ENCODE measurements around the gene TRIP13. TPM values are rescaled to one million over a fixed set of nuclear protein-coding genes. Genes with fewer than 3 reads are reported as not detected.
"Not testable (repeated sequence)": the region's sequence is repeated elsewhere in the genome, so short reads cannot be mapped to it uniquely, and the experiment has no call there.

The TRIP13 gene
- total RNA-seq, 1 experiment from 2014 or later: 80.4 TPM

GRCh38 chr5:919356-920000 is 26.8 kb downstream of the TRIP13 start:
- no peak for DNase-seq (ENCODE audit: low read depth)

- no peak for DNase-seq (ENCODE audit: low read depth)
Observed at GRCh38 chr5:920321-920720, 27.6 kb downstream of the TRIP13 start.

GRCh38 chr5:921456-922435 is 29.1 kb downstream of the TRIP13 start:
- DNase-seq (ENCODE audit: low read depth): no peak

- DNase-seq (ENCODE audit: low read depth): no peak
Observed at GRCh38 chr5:922436-923280, 30.0 kb downstream of the TRIP13 start.

- DNase-seq (ENCODE audit: low read depth): peak; percentile 73
Observed at GRCh38 chr5:923281-923873, 30.7 kb downstream of the TRIP13 start.

GRCh38 chr5:926417-927171 is 33.9 kb downstream of the TRIP13 start:
- DNase-seq (ENCODE audit: low read depth): no peak

- no peak for DNase-seq (ENCODE audit: low read depth)
Observed at GRCh38 chr5:927172-928015, 34.7 kb downstream of the TRIP13 start.

- DNase-seq (ENCODE audit: low read depth): not testable (repeated sequence)
Observed at GRCh38 chr5:929182-929581, 36.5 kb downstream of the TRIP13 start.

- DNase-seq (ENCODE audit: low read depth): no peak
Observed at GRCh38 chr5:929596-929995, 36.9 kb downstream of the TRIP13 start.

GRCh38 chr5:930866-931265 is 38.2 kb downstream of the TRIP13 start:
- peak; percentile 41 for DNase-seq (ENCODE audit: low read depth)

GRCh38 chr5:931570-932145 is 39.0 kb downstream of the TRIP13 start:
- no peak for DNase-seq (ENCODE audit: low read depth)

GRCh38 chr5:932151-932627 is 39.5 kb downstream of the TRIP13 start:
- no peak for DNase-seq (ENCODE audit: low read depth)

- DNase-seq (ENCODE audit: low read depth): peak; percentile 81
Observed at GRCh38 chr5:932628-933250, 40.1 kb downstream of the TRIP13 start.

- no peak for DNase-seq (ENCODE audit: low read depth)
Observed at GRCh38 chr5:933251-933861, 40.7 kb downstream of the TRIP13 start.

GRCh38 chr5:933951-934350 is 41.3 kb downstream of the TRIP13 start:
- not testable (repeated sequence) for DNase-seq (ENCODE audit: low read depth)

GRCh38 chr5:934381-934967 is 41.8 kb downstream of the TRIP13 start:
- DNase-seq (ENCODE audit: low read depth): peak; percentile 57

- no peak for DNase-seq (ENCODE audit: low read depth)
Observed at GRCh38 chr5:935510-936084, 42.9 kb downstream of the TRIP13 start.

Measured in RPMI7951 (cell line).